K562 (cell line): Measurements from ENCODE around the gene TEX22. TPM values are rescaled to one million over a fixed set of nuclear protein-coding genes. Genes with fewer than 3 reads are reported as not detected.

Experiments used
- ATAC-seq: fragments of 200-7000 bp; cut with Tn5 transposase; 3 replicates; pipeline ENCODE4 v1.9.1; 2020; ENCODE audit warnings: moderate library complexity
- BruUV-seq: library from RNA; stranded (reverse); fragments of 400-500 nt; replicated peaks from 2 replicates; lab custom pipeline; 2021; lab: Mats Ljungman, UMichigan
- CTCF ChIA-PET: fragments of 300-600 bp; formaldehyde crosslinking; extraction: SDS; loops from one replicate; lab custom pipeline; 2021; ENCODE audit warnings: low intra/inter-chr PET ratio; lab: Yijun Ruan, JAX
- POLR2A ChIA-PET: fragments of 300-600, 350-650 bp; sonication (Branson Sonifier 250); formaldehyde crosslinking; extraction: SDS; loops from one replicate; lab custom pipeline; 2021; ENCODE audit warnings: antibody characterized with exemption, inconsistent platforms; lab: Yijun Ruan, JAX
- DNase-seq, 4 experiments: peaks; one replicate each; pipeline versions ENCODE4 v3.0.0 to v3.0.0-alpha.2; 2011 to 2018; ENCODE audit warnings: low spot score in 3 of 4, mixed read lengths in 3 of 4; ENCODE audit errors: extremely low read depth in 1 of 4
- FAIRE-seq: peaks from 2 replicates; lab custom pipeline; 2011; peaks lifted over from hg19 to GRCh38; lab: Jason Lieb, UNC
- H2AFZ ChIP-seq: 2 replicates; pipeline ENCODE4 v1.6.0; 2011; ENCODE audit warnings: low read depth, low read length, control low read depth, inconsistent platforms
- H3K27ac ChIP-seq: fragments of 200-600 bp; 3 replicates; pipeline ENCODE4 v1.8.0; 2011; ENCODE audit warnings: low read depth, mild to moderate bottlenecking, control low read depth, inconsistent platforms, low read length, moderate library complexity, mixed read lengths; ENCODE audit errors: extremely low read depth
- H3K27me3 ChIP-seq, 2 experiments: fragments of 300-600 bp in 1 of 2; 2 replicates in 1 of 2; 3 replicates in 1 of 2; pipeline versions ENCODE4 v1.6.0 to v1.8.0; 2011; ENCODE audit warnings: inconsistent platforms in 2 of 2, low read length in 2 of 2, mild to moderate bottlenecking in 1 of 2, mixed read lengths in 1 of 2, moderate library complexity in 1 of 2; ENCODE audit not compliant: control insufficient read depth in 2 of 2, insufficient read depth in 2 of 2
- H3K36me3 ChIP-seq: fragments of 300-600 bp; 3 replicates; pipeline ENCODE4 v1.8.0; 2011; ENCODE audit warnings: mild to moderate bottlenecking, low read length, inconsistent platforms; ENCODE audit not compliant: control insufficient read depth, insufficient read depth
- H3K4me1 ChIP-seq, 2 experiments: fragments of 200-600 bp in 1 of 2; replicated peaks in 1 of 2; 2 replicates in 1 of 2; 3 replicates in 1 of 2; pipeline versions ENCODE4 v1.5.1 to v1.8.0; 2011; ENCODE audit warnings: inconsistent platforms in 2 of 2, low read length in 2 of 2, mild to moderate bottlenecking in 1 of 2, mixed read lengths in 1 of 2, moderate library complexity in 1 of 2; ENCODE audit not compliant: control insufficient read depth in 2 of 2, insufficient read depth in 2 of 2
- H3K4me2 ChIP-seq: 2 replicates; pipeline ENCODE4 v1.6.1; 2011; ENCODE audit warnings: low read length, control low read depth, inconsistent platforms, mixed read lengths; ENCODE audit not compliant: insufficient read depth
- H3K4me3 ChIP-seq: fragments of 200-600 bp; sonication (generic), shearing (Covaris generic); 2 replicates; pipeline ENCODE4 v1.5.1; 2016; ENCODE audit warnings: control low read depth, inconsistent platforms
- H3K79me2 ChIP-seq: fragments of 200-600 bp; 3 replicates; pipeline ENCODE4 v1.8.0; 2011; ENCODE audit warnings: low read length, inconsistent platforms; ENCODE audit not compliant: control insufficient read depth, insufficient read depth
- H3K9ac ChIP-seq, 2 experiments: 2 replicates each; pipeline versions ENCODE4 v1.6.0 to v1.6.1; 2011; ENCODE audit warnings: low read depth in 2 of 2, low read length in 2 of 2, control low read depth in 1 of 2, inconsistent platforms in 1 of 2, mild to moderate bottlenecking in 1 of 2, mixed read lengths in 1 of 2; ENCODE audit not compliant: insufficient read depth in 1 of 2
- H3K9me1 ChIP-seq: one replicate; pipeline ENCODE4 v1.6.0; 2011; ENCODE audit warnings: inconsistent platforms, mild to moderate bottlenecking, low read length, moderate library complexity; ENCODE audit not compliant: control insufficient read depth, insufficient read depth
- H3K9me3 ChIP-seq: replicated peaks from 2 replicates; pipeline ENCODE4 v1.5.1; 2011; ENCODE audit warnings: low read depth, low read length, inconsistent platforms; ENCODE audit not compliant: control insufficient read depth, insufficient read depth
- H4K20me1 ChIP-seq: replicated peaks from 2 replicates; pipeline ENCODE4 v1.6.1; 2011; ENCODE audit warnings: low read length, inconsistent platforms, mixed read lengths; ENCODE audit not compliant: control insufficient read depth, insufficient read depth
- CBX1 ChIP-seq: sonication (generic); IDR thresholded peaks from 2 replicates; pipeline ENCODE4 v1.6.1; 2016; ENCODE audit warnings: antibody characterized with exemption, low read depth, mild to moderate bottlenecking
- CHCHD3 ChIP-seq: fragments of 250-450 bp; sonication (Bioruptor Pico); IDR thresholded peaks from 2 replicates; pipeline ENCODE4 v2.1.2; 2022; ENCODE audit warnings: mild to moderate bottlenecking
- HDAC3 ChIP-seq: fragments of 450-650 bp; IDR thresholded peaks from 2 replicates; pipeline ENCODE4 v1.6.1; 2018; ENCODE audit warnings: borderline replicate concordance, mild to moderate bottlenecking, moderate library complexity; ENCODE audit not compliant: partially characterized antibody
- MAFF ChIP-seq: IDR thresholded peaks from 2 replicates; pipeline ENCODE4 v1.6.1; 2012; ENCODE audit warnings: low read length, improper control_type of control experiment
- MLLT1 ChIP-seq, 2 experiments: fragments of 450-650 bp; IDR thresholded peaks; 2 replicates each; pipeline ENCODE4 v1.6.1; 2016
- MTA1 ChIP-seq: fragments of 450-650 bp; IDR thresholded peaks from 2 replicates; pipeline ENCODE4 v1.6.1; 2017; ENCODE audit warnings: borderline replicate concordance
- MXI1 ChIP-seq: IDR thresholded peaks from 2 replicates; pipeline ENCODE4 v1.6.1; 2011; ENCODE audit warnings: low read depth, mild to moderate bottlenecking, improper control_type of control experiment, low read length
- NCOA4 ChIP-seq: fragments of 450-650 bp; IDR thresholded peaks from 2 replicates; pipeline ENCODE4 v1.6.1; 2018; ENCODE audit warnings: mild to moderate bottlenecking; ENCODE audit not compliant: partially characterized antibody
- NCOR1 ChIP-seq: fragments of 450-650 bp; IDR thresholded peaks from 2 replicates; pipeline ENCODE4 v1.6.1; 2016; ENCODE audit warnings: mild to moderate bottlenecking, moderate library complexity
- NR3C1 ChIP-seq: sonication (generic); formaldehyde crosslinking; IDR thresholded peaks from 2 replicates; pipeline ENCODE4 v1.8.1; 2022; ENCODE audit warnings: missing genetic modification reagents
- RBM14 ChIP-seq: fragments of 200-400 bp; formaldehyde crosslinking; IDR thresholded peaks from 2 replicates; pipeline ENCODE4 v1.6.1; 2018; ENCODE audit warnings: low read depth, mild to moderate bottlenecking, low read length, moderate library complexity, borderline replicate concordance; ENCODE audit not compliant: insufficient read depth
- ZBTB33 ChIP-seq: sonication (generic); formaldehyde crosslinking; IDR thresholded peaks from 2 replicates; pipeline ENCODE4 v1.8.1; 2023; ENCODE audit warnings: mild to moderate bottlenecking, missing genetic modification reagents
- ZBTB9 ChIP-seq: fragments of 450-650 bp; formaldehyde crosslinking; IDR thresholded peaks from 2 replicates; pipeline ENCODE4 v1.4.0; 2020; ENCODE audit warnings: mild to moderate bottlenecking, moderate library complexity
- ZHX1 ChIP-seq: fragments of 150-350 bp; conservative IDR thresholded peaks from 2 replicates; pipeline ENCODE4 v1.6.1; 2014; ENCODE audit warnings: low read length
- ZNF23 ChIP-seq: fragments of 250-450 bp; sonication (Bioruptor Pico); IDR thresholded peaks from 2 replicates; pipeline ENCODE4 v1.4.0; 2020; ENCODE audit warnings: mild to moderate bottlenecking
- WGBS: fragments of 100-300 bp; shearing (Covaris generic); methylation state at CpG from one replicate; pipeline ENCODE4 v1.1.6; 2016; ENCODE audit warnings: low coverage, mixed read lengths; ENCODE audit not compliant: insufficient coverage; ENCODE audit errors: missing lambda C conversion rate; 5-methylcytosine and 5-hydroxymethylcytosine counted together
- in situ Hi-C: fragments of 300-500 bp; cut with MboI; formaldehyde crosslinking; loops from 4 replicates; pipeline ENCODE4 v1.15.0; 2018; ENCODE audit warnings: inconsistent platforms, mixed read lengths
- intact Hi-C: fragments of 100-400 bp; cut with micrococcal nuclease; formaldehyde crosslinking; loops from 2 replicates; pipeline ENCODE4 v1.14.2; 2022
- polyA plus RNA-seq, 8 experiments: library from polyadenylated mRNA; depleted of rRNA in 4 of 8; stranded (reverse) in 5 of 8; unstranded in 3 of 8; fragments of >200 nt; fragmentation: Nextera tagmentation in 2 of 8; fragmentation: Illumina TruSeq in 1 of 8; extraction: Ambion mirVana in 2 of 8; extraction: Trizol in 1 of 8; gene quantifications; 2 replicates each; pipeline versions ENCODE4 v1.2.1 to v1.2.3, GENCODE V29; 2011 to 2014; ENCODE audit warnings: inconsistent platforms in 1 of 8, missing spikeins in 1 of 8
- total RNA-seq, 7 experiments: library from RNA; depleted of rRNA in 6 of 7; stranded (reverse); fragments of >200 nt in 6 of 7; fragmentation: Illumina TruSeq in 2 of 7; extraction: Trizol in 2 of 7; gene quantifications; 2 replicates each; pipeline versions ENCODE4 v1.2.1 to v1.2.3, GENCODE V29; 2011 to 2021; ENCODE audit warnings: low replicate concordance in 1 of 7

TEX22 gene
- total and polyA plus RNA-seq, 9 of the 15 experiments (the other 6 are each of a cell fraction or from before 2014, with no cell fraction given), result 0.04 to 1.7 (median 0.23) TPM; not detected in 2

- no TSS peak for BruUV-seq
- no peaks in the 10 kb centered on the region for H3K9me3 ChIP-seq
- H3K9me1 ChIP-seq, result no peaks in the 10 kb centered on the region
- H3K27ac ChIP-seq, result no peak overlapping the region
- FAIRE-seq (no peak), DNase-seq (no peak), ATAC-seq (no peak)
- POLR2A ChIA-PET, result interaction anchor here (0.7 to 1.1 kb wide), 2 partner anchors 18 to 176 kb away, joined by 3 to 4 read pairs; no protein-coding TSS in a partner anchor
- H3K27me3 ChIP-seq, result no peaks in the 10 kb centered on the region
- no peaks in the 10 kb centered on the region; the same call in 1 of the 2 replicates for H4K20me1 ChIP-seq
- no peak overlapping the region for H3K9ac ChIP-seq
- H3K79me2 ChIP-seq, result no peaks in the 10 kb centered on the region
- in situ Hi-C loops, result no loop called here
- no peak overlapping the region for H3K4me2 ChIP-seq
- no peak overlapping the region for H3K4me3 ChIP-seq
- intact Hi-C loops, result no loop called here
- CTCF ChIA-PET, result no interaction called here
- no peak overlapping the region for H2AFZ ChIP-seq
- peaks cover 2 to 15% of the 10 kb centered on the region in 2 experiments; a peak in 4 of 5 replicates for H3K4me1 ChIP-seq
- WGBS, result 92% methylated on average over 16 of the region's 32 CpGs
- no peaks in the 10 kb centered on the region for H3K36me3 ChIP-seq
- TF ChIP-seq ZBTB9, result peak; percentile 92
- no peak for TF ChIP-seq MAFF
- TF ChIP-seq ZHX1, result no peak
- TF ChIP-seq CBX1, result no peak
- no peak for TF ChIP-seq RBM14
- no peak for TF ChIP-seq CHCHD3
- TF ChIP-seq HDAC3, result no peak
- no peak for TF ChIP-seq MTA1
- TF ChIP-seq ZNF23, result no peak
- TF ChIP-seq MLLT1 (IDR thresholded peaks at IDR 0.05), result no peak
- no peak for TF ChIP-seq NCOR1
- no peak for TF ChIP-seq NR3C1 (CRISPR knock-in tag)
- TF ChIP-seq MXI1, result no peak
- TF ChIP-seq ZBTB33 (CRISPR knock-in tag), result peak; percentile 65; the same call in 1 of the 2 replicates
- no peak for TF ChIP-seq NCOA4
Measured at GRCh38 chr14:105383083-105383730, 15.1 kb upstream of the TEX22 start.
